HG03460 (cell line): ENCODE data around the gene CEBPG.

Source experiments
- ATAC-seq: cut with Tn5 transposase; IDR thresholded peaks from one replicate; pipeline ENCODE4 v1.9.1; 2021; ENCODE audit not compliant: unreplicated experiment

The CEBPG gene

DNA sequence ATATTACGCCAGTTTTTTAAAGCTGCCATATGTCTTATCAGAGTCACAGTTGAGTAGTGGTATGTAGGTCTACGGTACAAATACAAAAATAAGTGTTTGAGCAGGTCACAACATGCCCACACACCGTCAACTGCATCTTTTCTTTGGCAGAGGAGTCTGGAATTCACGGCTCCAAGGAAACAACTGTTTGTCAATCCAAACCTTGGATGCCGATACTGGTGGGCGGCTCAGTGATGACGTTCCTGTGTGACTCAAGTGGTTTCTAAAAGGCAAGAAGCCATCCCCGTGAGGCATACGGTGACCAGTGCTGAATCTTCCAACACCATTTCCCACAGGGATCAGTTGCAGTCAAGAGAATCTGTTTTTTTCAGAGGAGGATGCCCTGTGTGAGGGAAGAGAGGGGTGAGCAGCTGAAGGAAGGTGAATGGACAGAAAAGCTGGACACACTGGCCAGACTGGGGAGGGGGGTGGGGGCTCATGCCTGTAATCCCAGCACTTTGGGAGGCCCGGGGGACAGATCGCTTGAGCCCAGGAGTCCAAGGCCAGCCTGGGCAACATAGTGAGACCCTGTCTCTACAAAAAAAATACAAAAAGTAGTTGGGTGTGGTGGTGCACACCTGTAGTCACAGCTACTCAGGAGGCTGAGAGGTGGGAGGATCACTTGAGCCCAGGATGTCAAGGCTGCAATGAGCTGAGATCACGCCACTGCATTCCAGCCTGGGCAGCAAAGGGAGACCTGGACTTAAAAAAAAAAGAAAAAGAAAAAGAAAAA, 22.8 kb upstream of the CEBPG start:
- no peak for ATAC-seq

DNA sequence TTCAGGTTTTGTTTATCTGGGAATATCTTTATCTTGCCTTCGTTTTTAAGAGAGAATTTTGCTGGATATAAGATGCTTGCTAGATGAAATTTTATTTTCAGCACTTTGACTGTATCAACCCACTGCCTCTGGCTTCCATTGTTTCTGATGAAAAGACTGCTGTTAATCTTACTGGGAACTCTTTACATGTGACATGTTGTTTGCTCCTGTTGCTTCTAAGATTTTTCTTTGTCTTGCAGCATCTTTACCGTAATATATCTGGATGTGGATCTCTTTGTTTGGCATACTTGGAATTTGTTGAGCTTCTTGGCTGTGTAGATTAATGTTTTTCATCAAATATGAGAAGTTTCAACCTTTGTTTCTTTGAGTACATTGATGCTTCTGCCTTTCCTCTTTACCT, 18.0 kb upstream of the CEBPG start:
- ATAC-seq, result no peak

DNA sequence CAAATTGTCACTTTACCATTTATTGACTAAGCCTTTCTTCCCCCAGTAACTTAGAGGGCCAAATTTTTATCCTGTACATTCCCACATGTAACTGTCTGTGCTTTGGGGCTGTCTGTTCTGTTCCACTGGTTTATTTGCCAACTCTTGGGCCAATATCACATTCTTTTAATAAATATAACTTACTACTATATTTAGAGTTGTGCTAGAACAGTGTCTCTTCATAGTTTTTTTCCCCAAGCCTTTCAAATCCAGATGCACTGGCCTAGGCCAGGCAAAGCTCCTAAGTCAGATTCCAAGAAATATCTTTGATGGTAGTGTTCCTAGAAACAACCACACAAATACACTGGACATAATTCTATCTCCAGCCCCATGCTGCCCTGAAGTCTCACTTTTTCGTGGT, 16.0 kb upstream of the CEBPG start:
- ATAC-seq, result no peak

DNA sequence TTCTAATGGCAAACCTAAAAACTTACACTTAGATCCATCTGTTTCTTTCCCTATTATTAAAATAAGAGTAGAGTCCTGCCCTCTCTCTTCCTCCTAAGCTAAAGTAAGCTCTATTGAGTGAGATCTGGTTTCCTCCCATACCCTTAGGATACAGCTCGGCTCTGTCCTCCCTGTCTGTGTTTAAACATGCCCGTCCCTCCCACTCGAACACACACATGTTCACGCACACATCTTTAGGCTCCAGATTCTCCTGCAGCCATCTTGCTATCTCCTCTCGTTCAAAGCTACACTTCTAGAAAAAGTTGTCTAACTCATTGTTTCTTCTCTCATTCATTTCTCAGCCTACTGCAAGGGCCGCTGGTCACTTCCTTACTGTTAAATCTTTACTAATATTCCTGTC, 15.1 kb upstream of the CEBPG start:
- no peak for ATAC-seq

DNA sequence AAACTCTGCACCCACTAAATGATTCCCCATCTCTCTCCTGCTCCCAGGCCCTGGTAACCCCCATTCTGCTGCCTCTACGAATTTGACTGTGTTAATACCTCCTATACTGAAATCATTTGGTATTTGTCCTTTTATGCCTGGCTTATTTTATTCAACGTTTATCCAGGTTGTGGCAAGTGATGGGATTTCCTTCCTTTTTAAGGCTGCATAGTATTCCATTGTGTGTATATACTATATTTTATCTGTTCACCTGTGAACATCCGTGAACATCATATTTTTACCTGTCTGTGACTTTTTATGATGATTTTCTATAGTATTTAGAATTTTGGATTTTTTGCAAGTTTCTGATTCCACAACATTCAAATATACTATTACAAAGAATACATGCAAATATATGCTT, 13.9 kb upstream of the CEBPG start:
- no peak for ATAC-seq

DNA sequence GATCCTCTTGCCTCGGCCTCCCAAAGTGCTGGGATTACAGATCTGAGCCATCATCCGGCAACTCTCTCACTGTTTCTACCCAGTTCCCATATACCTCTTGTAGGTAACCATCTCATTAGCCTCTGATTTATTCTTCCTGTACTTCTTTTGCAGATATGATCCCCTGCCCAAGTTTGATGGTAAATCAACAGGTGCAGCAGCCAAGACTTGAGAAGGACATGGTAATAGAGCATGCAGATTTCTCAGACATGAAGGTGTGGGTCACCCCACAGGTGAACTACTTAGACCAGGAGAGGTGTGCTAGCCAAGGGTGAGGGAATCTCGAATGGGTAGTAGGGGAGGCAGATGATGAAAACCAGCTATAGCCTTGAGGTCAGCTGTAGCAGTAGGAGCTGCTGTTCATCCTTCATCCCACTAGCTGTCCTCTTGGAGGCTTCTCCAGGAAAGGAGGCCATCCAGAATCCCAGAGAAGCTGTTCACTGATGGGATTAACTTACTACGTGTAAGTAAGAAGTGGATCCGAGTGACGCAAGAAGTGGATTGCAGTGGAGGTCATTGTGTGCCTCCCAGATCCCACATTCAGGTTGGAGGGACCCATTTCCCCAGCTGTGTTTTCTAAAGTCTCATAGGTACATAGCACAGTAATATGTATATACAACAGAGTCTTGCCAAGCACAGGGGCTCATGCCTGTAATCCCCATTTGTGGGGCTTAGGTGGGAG, 10.8 kb upstream of the CEBPG start:
- ATAC-seq, result no peak

DNA sequence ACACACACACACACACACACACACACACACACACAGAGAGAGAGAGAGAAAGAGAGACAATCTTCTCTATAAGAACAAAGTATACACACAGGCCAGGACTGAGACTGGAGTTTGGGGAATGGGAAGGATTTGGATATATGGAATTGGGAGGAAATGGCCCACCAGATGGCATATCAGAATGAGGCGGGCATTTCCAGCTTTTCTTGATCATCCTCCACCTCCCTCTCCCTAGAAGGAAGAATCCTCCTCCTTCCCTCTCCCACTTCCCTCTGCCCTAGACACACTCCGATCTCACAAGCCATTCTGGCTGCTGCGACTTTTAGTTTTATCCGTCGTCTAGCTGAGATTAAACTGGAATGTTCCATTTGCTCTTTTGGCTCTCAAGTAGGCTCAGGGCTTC, 10.0 kb upstream of the CEBPG start:
- no peak for ATAC-seq

DNA sequence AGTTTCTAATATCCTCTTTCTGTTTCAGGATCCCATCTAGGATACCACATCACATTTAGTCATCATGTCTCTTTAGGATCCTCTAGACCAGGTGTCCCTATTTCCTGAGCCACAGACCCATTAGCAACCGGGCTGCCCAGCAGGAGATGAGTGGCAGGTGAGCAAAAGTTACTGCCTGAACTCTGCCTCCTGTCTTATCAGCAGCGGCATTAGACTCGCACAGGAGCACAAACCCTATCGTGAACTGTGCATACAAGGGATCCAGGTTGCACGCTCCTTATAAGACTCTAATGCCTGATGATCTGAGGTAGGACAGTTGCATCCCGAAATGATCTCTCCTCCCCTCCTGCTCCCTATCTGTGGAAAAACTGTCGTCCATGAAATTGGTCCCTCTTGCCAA, 7.8 kb upstream of the CEBPG start:
- ATAC-seq, result no peak

DNA sequence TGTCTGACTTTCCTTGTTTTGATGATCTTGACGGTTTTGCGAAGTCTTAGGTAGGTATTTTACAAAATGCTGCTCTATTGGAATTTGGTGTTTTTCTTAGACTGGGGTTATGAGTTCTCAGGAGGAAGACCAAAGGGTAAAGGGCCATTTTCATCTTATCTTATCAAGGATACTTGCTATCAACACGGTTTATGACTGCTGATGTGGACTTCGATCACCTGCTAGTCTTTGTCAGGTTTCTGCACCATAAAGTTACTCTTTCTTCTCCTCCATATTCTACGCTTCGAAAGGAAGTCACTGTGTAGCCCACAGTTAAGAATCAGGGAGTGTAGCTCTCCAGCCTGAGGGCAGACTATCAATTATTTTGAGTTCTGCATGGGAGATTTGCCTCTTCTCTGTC, 7.4 kb upstream of the CEBPG start:
- ATAC-seq, result no peak

DNA sequence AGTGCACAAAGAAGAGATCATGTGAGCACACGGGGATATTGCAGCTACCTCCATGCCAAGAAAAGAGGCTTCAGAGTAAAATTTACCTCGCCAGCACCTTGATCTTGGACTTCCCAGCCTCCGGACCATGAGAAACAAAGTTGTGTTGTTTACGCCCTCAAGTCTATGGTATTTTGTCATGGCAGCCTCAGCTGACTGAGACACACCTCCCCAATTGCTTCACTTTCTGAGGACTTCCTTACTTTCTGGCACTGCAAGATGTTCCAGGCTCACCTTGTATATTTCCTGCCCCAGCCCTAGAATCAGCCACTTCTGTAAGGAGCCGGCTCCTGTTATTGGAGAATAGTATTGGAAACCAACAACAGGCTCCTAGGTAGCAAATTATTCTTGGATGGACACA, 6.6 kb upstream of the CEBPG start:
- ATAC-seq, result no peak

DNA sequence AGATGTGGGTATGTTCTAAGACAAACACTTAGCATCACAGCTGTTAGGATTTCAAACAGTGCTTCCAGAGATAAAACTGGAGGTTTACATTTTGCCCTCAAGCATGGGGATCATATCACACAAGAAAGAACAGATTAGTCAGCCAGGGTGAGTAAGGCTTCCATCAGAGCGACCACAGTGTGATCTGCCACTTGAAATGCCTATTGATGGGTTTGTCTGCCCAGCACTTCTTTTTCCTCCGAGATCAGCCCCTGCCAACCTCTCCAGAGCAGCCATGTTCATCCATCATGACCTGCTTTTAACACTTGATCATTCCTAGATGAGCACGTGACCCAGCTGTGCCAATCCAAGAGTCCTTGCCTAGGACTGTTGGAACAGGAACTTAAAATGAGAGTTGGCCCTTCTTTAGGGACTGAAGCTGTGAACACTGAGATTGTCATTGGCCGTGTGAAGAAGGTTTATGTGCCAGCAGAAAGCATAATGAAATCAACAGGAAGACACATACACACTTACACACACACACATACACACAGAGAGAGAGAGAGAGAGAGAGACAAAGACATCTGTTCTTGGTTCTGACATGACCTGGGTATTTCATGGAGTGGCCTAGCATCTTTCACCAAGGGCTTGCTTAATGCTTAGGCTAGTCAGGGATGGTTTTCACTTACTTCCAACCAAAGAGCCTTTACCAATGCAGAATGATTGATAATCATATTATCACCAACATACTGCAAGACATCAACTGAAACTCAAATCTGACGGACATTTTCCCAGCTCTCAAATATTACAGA, 5.2 kb upstream of the CEBPG start:
- ATAC-seq, result no peak

DNA sequence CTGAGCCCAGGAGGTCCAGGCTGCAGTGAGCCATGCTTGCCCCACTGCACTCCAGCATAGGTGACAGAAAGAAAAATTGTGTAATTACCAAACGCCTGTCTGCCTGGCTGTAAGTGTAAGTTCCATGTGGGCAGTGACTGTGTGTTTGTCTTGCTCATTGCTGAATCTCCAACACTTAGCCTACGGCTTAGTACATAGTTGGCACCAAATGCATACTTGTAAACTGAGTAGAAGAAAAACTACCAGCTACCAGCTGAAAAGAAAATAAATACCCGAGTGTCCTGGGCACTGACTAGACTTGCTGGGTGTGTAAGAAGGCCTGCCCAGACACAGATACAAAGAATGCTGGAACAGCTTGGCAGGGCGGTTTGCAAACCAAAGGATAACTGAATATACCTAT, 2.7 kb upstream of the CEBPG start:
- ATAC-seq, result no peak

DNA sequence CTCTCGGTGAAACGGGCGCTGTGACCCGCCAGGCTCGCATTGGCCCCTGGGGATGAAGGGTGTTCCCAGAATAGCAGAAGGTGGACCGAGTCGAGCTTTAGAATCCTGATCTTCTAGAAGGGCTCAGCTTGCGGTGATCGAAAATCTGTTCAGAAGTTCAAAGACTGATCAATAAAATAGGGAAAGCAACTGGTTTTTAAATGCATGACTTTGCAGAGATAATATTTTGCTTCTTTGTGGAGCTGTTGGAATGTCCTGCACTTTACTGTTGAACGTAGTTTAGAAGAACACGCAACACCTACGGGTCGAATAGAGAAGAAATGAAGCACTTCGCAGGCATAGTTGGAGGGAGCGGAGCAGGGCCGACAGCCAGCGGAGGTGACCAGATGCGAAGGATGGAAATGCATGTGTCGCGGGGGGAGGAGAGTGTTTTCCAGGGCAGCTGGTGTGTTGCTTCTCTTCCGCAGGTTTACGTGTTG, 766 bp downstream of the CEBPG start:
- no peak for ATAC-seq

DNA sequence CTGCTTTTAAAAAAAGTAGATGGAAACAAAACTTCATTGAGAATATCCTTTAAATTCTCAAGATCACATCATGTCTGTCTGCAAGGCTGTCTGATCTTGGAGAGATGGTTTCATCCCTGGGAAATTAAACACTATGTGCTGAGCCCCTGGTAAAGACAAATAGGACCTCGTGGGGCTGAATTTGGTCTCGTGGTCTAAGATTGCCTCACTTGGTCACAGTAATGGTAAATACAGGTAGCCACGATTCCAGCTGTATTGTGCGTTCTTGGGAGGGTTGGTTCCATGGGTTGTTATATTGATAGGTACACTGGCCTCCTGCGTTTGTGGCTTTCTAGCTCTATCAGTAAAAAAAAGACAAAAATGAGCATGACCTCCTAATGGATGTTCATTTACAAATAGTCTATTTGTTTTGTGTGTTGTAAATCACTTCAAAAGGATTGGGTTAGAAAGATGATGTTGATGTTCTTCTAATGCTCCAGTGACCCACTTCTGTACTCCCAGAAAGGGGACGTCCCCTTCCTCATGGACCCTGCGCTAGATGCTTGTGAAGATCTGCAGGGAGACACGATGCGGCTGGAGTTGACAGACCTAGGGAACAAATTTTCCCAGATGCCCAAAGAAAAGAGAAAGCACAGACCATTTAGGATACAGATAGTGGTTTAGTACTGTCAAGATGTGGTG, 1.8 kb downstream of the CEBPG start:
- no peak for ATAC-seq

DNA sequence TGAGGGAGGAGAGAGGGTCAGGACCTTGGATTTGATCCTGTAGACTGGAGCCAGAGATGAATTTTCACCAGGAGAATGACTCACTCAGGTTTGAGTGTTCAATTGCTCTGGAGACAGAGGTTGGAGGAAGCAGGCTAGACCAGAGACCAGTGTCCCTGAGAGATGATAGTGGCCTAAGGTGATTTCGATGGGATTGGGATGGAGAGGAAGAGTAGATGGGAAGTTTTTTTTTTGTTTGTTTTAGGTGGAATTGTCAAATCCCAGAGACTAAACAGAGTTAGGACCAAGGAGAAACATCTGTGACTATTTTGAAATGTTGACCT, 2.3 kb downstream of the CEBPG start:
- ATAC-seq, result no peak

DNA sequence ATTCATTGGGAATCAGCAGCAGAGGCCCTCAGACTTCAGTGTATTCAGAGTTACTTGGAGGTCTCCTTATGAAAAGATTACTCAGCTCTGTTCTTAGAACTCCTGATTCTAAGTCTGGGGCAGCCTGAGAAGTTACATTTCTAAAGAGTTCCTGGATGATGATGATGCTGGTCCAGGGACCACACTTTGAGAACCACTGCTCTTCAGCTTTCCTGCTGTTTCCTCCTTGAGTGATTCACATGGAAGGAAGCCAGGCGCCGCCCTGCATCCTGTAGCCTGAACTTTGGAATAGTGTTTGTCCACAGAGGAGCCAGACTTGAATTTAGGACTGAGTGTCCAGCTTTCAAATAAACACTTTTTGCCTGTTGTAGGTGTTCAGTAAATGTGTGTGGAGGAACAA, 2.9 kb downstream of the CEBPG start:
- ATAC-seq, result no peak

DNA sequence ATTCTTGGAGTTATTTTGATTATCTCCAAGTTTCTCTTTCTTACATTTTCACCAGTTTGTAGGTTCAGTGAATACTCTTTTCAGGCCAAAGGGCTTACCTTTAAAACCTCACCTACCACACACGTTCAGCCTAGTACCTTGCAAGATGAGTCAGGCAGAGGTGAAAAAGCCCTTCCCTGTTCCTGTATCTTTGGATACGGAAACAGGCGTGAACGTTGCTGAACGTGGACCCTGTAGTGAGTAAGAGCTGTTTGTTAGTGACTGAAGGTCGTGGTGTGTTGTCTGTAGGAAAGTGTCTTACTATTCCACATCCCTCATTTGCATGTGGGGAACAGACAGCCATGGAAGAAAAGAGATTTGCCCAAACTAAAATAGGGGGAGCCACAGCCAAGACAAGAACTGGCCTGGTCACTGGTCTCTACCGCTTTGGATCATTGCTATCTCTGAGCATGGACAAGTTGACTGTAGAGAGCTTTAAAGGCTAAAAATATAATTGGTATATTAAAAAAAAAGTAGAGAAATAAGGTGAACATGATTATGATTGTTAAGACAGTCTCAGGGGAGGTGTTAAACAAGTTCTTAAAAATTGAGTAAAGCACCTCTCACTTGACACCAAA, 3.5 kb downstream of the CEBPG start:
- no peak for ATAC-seq

DNA sequence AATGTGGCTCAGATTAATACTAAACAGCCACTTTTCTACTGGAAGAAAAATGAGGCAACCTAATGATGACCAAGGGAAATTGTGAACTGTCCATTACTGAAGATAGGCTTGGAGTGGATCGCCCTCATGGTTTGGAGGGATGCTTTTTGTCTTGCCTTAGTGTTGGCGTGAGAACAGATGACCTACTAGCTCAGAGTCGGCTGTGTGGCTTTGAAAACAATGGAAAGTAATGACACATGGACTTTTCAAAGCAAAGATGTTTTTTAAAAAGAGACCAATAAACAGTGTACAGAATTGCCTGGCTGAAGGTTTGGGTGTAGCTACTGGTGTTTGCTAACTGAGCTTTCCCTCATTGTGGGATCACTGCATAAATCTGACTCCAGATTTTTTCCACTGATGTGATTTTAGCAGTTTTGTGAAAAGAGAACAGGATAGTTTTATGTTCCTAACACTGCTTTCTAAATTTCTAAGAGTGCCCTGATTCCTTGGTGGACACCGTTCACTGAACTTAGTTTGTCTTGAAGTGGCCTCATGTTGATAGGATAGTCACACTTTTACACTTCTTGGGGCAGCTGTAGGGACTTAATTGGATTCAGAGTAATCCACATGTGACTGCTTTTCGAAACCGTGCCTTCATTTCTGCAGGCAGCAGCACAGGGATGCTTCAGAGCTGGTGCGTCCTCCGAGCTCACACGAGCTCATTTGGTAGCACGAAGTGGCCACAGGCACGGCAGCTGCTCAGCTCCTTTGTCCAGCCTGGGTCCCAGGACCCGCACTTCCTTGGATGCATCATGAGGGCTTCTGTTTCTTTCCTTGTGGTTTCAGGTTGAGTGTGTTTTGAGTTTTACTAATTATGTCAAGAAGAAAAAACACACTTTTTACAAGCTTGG, 4.3 kb downstream of the CEBPG start:
- ATAC-seq, result no peak

DNA sequence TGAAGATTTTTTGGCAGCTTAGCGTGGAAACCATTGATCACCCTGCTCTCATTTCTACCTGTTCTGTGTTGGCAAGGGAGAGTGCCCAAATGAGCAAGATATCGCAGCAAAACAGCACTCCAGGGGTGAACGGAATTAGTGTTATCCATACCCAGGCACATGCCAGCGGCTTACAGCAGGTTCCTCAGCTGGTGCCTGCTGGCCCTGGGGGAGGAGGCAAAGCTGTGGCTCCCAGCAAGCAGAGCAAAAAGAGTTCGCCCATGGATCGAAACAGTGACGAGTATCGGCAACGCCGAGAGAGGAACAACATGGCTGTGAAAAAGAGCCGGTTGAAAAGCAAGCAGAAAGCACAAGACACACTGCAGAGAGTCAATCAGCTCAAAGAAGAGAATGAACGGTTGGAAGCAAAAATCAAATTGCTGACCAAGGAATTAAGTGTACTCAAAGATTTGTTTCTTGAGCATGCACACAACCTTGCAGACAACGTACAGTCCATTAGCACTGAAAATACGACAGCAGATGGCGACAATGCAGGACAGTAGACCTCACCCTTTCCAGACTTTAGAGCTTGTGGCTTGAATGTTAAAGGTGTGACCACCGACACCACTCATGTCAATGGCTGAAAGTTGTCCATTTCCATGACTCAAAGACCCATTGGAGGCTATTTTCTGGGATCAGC, 5.8 kb downstream of the CEBPG start:
- no peak for ATAC-seq
